ENCODE measurements around the gene SNAPC4.

SNAPC4 gene

DNA sequence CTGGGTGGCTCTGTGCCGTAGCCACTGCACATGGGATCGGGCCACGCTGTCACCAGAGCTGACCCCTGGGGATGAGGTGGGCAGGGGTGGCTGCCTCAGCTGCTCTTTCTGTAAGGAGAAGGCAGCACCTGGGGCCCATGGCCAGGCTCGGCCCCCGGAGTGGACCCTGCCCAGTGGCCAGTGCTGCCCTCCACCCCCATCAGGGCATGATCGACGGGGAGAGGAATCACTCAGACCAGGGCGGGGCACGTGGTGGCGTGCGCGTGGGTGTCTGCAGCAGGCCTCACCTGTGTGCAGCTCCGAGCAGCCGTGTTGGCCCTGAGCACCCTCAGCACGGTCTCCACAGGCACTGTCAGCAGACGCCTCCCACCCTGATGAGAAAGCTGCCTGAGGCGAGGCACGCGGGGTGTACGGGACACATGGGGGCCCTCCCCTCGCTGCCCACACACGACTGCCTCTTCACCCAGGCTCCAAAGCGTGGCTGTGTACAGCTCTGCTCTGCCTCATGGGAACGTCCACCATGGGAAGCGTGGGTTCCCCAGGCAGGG is 17.9 kb downstream of the SNAPC4 start:
- no peaks in the 10 kb centered on the region for H3K27me3 ChIP-seq (ENCODE audit: insufficient read depth, low read depth)
- H3K27ac ChIP-seq = no peak overlapping the region
- H3K4me2 ChIP-seq = no peak overlapping the region
- no peaks in the 10 kb centered on the region for H3K4me1 ChIP-seq (ENCODE audit: low read depth, poor library complexity, severe bottlenecking)
- H2AFZ ChIP-seq (ENCODE audit: low read depth) = no peak overlapping the region
- H3K79me2 ChIP-seq (ENCODE audit: insufficient read depth, low read depth) = no peaks in the 10 kb centered on the region
- TF ChIP-seq, protein P1, sequence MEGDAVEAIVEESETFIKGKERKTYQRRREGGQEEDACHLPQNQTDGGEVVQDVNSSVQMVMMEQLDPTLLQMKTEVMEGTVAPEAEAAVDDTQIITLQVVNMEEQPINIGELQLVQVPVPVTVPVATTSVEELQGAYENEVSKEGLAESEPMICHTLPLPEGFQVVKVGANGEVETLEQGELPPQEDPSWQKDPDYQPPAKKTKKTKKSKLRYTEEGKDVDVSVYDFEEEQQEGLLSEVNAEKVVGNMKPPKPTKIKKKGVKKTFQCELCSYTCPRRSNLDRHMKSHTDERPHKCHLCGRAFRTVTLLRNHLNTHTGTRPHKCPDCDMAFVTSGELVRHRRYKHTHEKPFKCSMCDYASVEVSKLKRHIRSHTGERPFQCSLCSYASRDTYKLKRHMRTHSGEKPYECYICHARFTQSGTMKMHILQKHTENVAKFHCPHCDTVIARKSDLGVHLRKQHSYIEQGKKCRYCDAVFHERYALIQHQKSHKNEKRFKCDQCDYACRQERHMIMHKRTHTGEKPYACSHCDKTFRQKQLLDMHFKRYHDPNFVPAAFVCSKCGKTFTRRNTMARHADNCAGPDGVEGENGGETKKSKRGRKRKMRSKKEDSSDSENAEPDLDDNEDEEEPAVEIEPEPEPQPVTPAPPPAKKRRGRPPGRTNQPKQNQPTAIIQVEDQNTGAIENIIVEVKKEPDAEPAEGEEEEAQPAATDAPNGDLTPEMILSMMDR (conservative IDR thresholded peaks at IDR 0.05; ENCODE audit: low read depth, low read length) = no peak
- H3K36me3 ChIP-seq (ENCODE audit: insufficient read depth) = 0 out of 2 replicates have a peak, but pooled peaks cover 2% of the 10 kb centered on the region
- no peak overlapping the region for H3K4me3 ChIP-seq (IDR thresholded peaks at IDR 0.05; ENCODE audit: insufficient read depth, low read depth, low read length)
- no peak overlapping the region for H3K9ac ChIP-seq
- no peaks in the 10 kb centered on the region for H4K20me1 ChIP-seq (ENCODE audit: insufficient read depth)

DNA sequence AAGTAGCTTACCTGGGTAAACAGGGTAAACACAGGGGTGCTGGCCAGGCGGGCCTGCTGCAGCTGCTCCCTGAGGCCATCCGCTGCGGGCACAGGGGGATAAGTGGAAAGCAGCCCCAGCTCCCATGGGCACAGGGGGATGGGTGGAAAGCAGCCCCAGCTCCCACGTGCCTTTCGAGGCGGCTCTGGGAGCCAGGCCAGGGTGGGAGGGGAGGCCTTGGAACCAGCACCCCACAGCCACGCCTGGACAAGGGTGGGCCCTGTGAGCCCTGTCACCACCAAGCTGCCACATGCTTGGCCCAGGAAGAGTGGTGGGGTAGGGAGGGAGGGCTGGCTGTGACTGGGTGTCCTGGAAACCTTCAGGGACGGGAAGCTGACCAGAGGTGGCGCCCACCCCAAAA is 18.7 kb downstream of the SNAPC4 start:
- no peaks in the 10 kb centered on the region for H4K20me1 ChIP-seq (ENCODE audit: insufficient read depth)
- no peaks in the 10 kb centered on the region for H3K36me3 ChIP-seq (ENCODE audit: insufficient read depth)
- H3K27me3 ChIP-seq (ENCODE audit: insufficient read depth, low read depth) = no peaks in the 10 kb centered on the region
- no peaks in the 10 kb centered on the region for H3K4me1 ChIP-seq (ENCODE audit: low read depth, poor library complexity, severe bottlenecking)
- no peaks in the 10 kb centered on the region for H3K79me2 ChIP-seq (ENCODE audit: insufficient read depth, low read depth)
- H3K9ac ChIP-seq = no peak overlapping the region
- no peak overlapping the region for H3K4me3 ChIP-seq (IDR thresholded peaks at IDR 0.05; ENCODE audit: insufficient read depth, low read depth, low read length)
- no peak overlapping the region for H3K27ac ChIP-seq
- TF ChIP-seq, protein P1 (conservative IDR thresholded peaks at IDR 0.05; ENCODE audit: low read depth, low read length) = no peak
- no peak overlapping the region for H2AFZ ChIP-seq (ENCODE audit: low read depth)
- H3K4me2 ChIP-seq = no peak overlapping the region

DNA sequence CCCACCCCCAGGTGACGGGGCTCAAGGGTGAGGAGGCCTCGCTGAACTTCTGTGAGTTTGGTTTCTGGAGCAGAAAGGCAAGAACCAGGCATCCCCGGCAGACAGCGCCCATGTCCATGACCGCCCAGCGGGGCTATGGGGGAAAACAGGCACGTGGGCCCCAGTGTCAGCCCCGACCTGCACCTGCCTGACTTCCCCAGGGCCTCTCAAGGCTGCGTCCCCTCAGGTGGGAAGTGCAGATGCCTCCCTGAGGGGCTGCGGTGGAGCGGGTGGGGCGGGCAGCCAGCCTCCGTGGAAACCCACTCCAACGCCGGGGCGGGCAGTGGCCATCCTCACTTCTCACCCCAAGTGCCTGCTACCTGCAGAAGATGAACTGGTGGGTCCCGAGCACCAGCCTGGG is 19.6 kb downstream of the SNAPC4 start:
- Histone ChIP-seq H2AFZ (ENCODE audit: low read depth) (no peak overlapping the region), H3K36me3 (ENCODE audit: insufficient read depth) (no peaks in the 10 kb centered on the region), H3K4me2 (no peak overlapping the region), H3K79me2 (ENCODE audit: insufficient read depth, low read depth) (no peaks in the 10 kb centered on the region), H3K27me3 (ENCODE audit: insufficient read depth, low read depth) (no peaks in the 10 kb centered on the region), H3K9ac (no peak overlapping the region), H4K20me1 (ENCODE audit: insufficient read depth) (no peaks in the 10 kb centered on the region), H3K27ac (no peak overlapping the region), H3K4me3 (IDR thresholded peaks at IDR 0.05; ENCODE audit: insufficient read depth, low read depth, low read length) (no peak overlapping the region), H3K4me1 (ENCODE audit: low read depth, poor library complexity, severe bottlenecking) (no peaks in the 10 kb centered on the region)
- TF ChIP-seq, protein P1 (conservative IDR thresholded peaks at IDR 0.05; ENCODE audit: low read depth, low read length) = no peak

DNA sequence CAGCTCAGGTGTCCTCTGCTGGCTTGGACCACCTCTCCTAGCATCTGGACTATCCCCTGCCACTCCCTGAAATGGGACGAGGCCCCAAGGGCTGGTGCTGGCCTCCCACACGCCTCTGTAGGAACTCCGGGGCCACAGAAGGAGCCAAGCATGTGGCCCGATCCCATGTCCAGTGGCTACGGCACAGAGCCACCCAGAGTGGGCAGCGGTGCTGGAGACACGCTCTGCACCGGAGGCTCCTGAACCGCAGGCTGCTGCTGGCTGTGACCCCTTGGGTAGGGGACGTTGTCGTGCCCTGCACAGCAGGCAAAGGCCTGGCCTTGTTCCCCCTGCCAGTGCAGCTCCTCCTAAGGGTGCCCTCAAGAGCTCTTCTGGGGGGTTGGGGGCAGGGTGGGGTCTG is 20.1 kb downstream of the SNAPC4 start:
- Histone ChIP-seq H3K79me2 (ENCODE audit: insufficient read depth, low read depth) (no peaks in the 10 kb centered on the region), H4K20me1 (ENCODE audit: insufficient read depth) (no peaks in the 10 kb centered on the region), H3K4me2 (no peak overlapping the region), H3K36me3 (ENCODE audit: insufficient read depth) (no peaks in the 10 kb centered on the region), H3K27ac (no peak overlapping the region), H2AFZ (ENCODE audit: low read depth) (no peak overlapping the region), H3K9ac (no peak overlapping the region), H3K4me3 (IDR thresholded peaks at IDR 0.05; ENCODE audit: insufficient read depth, low read depth, low read length) (no peak overlapping the region), H3K4me1 (ENCODE audit: low read depth, poor library complexity, severe bottlenecking) (no peaks in the 10 kb centered on the region), H3K27me3 (ENCODE audit: insufficient read depth, low read depth) (no peaks in the 10 kb centered on the region)
- TF ChIP-seq, protein P1 (conservative IDR thresholded peaks at IDR 0.05; ENCODE audit: low read depth, low read length) = no peak

All from KMS-11 (cell line).